GM13976 (cell line): ENCODE results near the gene SEC24C.
A peak's percentile ranks its signal among the peaks of the same experiment; 100 is the strongest.
"Not testable (repeated sequence)": the region's sequence is repeated elsewhere in the genome, so short reads cannot be mapped to it uniquely, and the experiment has no call there.

Experiments
- DNase-seq: peaks from one replicate; pipeline ENCODE4 v3.0.0; 2012; ENCODE audit warnings: low spot score
- CTCF ChIP-seq: IDR thresholded peaks from 2 replicates; pipeline ENCODE4 v1.5.1; 2012; ENCODE audit warnings: borderline replicate concordance, mild to moderate bottlenecking; ENCODE audit not compliant: insufficient read depth; ENCODE audit errors: extremely low read depth, missing control alignments, control extremely low read depth
- in situ Hi-C: fragments of 300-500 bp; cut with MboI; formaldehyde crosslinking; loops from one replicate; pipeline ENCODE4 v1.12.0; 2022; ENCODE audit warnings: low sequenced_read_pairs, mixed read lengths, inconsistent platforms; ENCODE audit not compliant: unreplicated experiment

The SEC24C gene

GRCh38 chr10:73785211-73785720, 41.1 kb downstream of the SEC24C start, which contains the start of gene ZSWIM8:
Gene ZSWIM8, plus strand, starts transcription at chr10:73785606. Its CDS starts 273 bp downstream, at chr10:73785879.
- TF ChIP-seq CTCF: no peak
- peak; percentile 93 for DNase-seq
- in situ Hi-C loops: no loop called here

DNA sequence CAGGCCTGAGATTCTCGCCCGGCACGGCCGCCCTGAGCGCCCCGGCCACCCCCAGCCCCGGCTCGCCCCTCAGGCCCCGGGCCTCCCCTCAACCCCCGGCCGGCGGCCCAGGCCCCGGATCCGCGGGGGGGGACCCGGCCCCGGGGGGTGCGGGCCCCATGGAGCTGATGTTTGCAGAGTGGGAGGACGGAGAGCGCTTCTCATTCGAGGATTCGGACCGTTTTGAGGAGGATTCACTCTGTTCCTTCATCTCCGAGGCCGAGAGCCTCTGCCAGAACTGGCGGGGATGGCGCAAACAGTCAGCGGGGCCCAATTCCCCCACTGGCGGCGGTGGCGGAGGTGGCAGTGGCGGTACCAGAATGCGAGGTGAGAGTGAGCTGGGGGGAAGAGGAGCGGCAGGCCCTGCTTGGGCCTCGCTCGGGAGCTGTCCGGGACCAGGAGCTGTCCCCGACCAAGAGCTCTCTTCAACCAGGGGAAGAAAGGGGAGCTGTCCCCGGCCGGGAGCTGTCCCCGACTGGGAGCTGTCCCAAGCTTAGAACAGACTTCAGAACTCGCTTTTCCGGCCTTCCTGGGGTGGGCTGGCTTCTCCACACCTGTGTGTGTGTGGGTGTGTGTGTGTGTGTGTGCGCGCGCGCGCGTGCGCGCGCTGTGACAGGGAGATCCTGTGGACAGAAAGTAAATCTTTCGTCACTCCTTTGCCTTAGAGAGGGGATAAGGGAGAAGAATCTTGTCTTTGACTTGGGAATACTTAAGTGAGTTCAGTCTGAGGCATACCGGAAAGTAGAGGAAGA, 41.7 kb downstream of the SEC24C start:
- no peak for TF ChIP-seq CTCF
- peak; percentile 63 for DNase-seq
- in situ Hi-C loops: no loop called here

DNA sequence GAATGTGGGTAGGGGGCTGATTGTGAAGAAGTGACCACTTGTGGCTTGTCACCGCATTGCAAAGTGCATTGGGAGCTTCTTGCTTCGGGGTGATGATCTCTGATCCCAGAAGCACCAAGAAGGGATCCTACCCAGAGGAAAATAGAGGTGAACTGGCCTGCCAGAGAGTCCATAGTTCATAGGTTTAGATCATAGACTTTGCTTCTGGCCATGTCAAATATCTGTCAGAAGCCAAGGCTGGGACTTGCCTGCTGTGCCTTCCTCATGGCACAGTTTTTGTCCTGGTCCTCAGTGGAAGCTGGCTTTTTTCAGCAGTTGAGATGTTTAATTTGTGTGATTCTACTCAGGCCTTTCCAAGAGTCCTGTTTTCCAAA, 42.3 kb downstream of the SEC24C start:
- DNase-seq: no peak
- TF ChIP-seq CTCF: no peak
- in situ Hi-C loops: no loop called here

DNA sequence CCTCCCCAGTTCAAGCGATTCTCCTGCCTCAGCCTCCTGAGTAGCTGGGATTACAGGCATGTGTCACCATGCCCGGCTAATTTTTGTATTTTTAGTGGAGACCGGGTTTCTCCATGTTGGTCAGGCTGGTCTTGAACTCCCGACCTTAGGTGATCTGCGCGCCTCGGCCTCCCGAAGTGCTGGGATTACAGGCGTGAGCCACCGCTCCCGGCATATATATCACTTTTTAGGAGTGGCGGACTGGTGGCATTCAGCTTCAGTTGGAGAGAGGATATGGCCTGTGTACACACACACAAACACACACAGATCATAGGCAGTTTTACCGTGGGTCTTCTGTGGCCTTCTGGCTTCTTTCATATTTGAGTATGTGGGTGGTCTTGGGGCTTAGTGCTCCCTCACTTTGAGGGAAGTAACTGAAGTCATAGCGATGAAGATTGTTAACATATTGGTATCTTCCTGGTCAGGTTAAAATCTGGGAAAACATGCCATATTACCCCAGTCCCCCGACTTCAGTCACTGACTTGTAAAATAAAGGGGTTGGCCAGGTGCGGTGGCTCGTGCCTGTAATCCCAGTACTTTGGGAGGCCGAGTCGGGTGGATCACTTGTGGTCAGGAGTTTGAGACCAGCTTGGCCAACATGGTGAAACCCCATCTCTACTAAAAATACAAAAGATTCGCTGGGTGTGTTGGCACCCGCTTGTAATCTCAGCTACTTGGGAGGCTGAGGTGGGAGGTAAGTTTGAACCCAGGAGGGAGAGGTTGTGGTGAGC, 43.0 kb downstream of the SEC24C start:
- in situ Hi-C loops: not testable (repeated sequence)

GRCh38 chr10:73788864-73789658, 44.9 kb downstream of the SEC24C start:
- in situ Hi-C loops: no loop called here
- TF ChIP-seq CTCF: no peak
- no peak for DNase-seq

More for the DNA sequence above, 43.0 kb downstream of the SEC24C start:
- not testable (repeated sequence) for DNase-seq

DNA sequence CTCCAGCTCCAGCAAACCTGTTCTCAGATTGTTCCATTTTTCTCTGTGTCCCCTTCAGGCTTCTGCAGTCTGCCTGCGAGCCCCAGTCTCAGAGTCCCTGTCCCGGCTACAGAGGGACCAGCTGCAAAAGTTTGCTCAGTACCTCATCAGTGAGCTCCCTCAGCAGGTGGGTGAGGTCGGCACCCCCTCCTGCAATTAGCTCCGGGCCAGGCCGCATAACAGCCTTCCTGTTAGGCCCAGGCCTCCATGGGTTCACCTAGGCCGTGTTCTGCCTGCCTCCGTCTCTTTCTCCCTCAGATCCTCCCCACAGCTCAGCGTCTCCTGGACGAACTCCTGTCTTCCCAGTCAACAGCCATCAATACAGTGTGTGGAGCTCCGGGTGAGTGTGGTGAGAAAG, 45.5 kb downstream of the SEC24C start:
- in situ Hi-C loops: no loop called here
- TF ChIP-seq CTCF: no peak
- no peak for DNase-seq
